NOMO-1 treated with DMSO at 0.1 percent for 48 hours (cell line): Measurements from ENCODE around the gene RBBP4.

Experiments used
- DNase-seq: peaks from one replicate; lab custom pipeline; 2025; ENCODE audit not compliant: unreplicated experiment; lab: John Stamatoyannopoulos, UW

Gene RBBP4

DNA sequence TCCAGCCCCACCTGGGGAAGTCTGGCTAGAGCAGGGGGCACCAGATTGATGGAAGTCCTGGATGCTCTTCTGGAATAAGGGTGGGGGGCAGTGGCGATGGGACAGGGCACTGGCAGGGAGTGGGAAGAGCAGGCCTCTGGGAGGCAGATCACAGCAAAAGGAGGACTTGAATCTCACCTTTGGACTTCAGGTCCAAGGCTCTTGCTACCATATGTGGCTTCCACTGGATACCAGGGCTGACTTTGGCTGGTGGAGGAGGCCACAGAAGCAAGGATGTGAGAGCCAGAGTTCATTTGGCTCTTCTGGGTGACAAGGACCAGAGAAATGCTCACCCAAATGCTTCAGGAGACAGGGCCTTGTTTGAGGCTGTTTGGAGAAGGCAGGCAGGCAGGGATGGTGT, 67.5 kb downstream of the RBBP4 start:
- no peak for DNase-seq

DNA sequence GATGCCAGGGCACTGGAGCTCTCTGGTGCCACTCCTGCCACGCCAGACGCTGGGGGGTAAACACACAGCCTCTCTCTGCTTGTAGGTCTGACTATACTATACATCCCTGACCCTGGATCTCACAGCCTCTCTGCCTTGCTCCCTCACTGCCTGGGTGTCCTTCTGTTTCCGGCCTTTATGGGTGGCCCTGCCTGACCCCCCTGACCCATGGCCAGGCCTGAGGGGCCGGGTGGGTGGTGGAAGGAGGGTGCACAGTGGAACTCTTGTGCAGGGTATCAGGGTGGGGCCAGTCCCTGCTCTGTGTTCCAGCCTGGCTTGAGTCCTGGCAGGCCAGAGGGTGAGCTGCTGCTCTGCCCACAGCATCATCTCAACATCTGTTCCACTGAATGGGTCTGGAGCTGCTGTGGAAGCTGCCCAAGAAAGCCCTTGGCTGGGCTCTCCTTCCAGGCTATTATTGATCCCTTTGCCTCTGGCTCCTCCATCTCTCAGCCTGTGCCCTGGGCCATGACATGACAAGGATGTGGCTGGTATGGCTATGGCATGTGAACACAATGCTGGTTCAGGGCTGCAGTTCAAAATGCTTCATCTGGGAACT, 68.8 kb downstream of the RBBP4 start:
- DNase-seq, result no peak

DNA sequence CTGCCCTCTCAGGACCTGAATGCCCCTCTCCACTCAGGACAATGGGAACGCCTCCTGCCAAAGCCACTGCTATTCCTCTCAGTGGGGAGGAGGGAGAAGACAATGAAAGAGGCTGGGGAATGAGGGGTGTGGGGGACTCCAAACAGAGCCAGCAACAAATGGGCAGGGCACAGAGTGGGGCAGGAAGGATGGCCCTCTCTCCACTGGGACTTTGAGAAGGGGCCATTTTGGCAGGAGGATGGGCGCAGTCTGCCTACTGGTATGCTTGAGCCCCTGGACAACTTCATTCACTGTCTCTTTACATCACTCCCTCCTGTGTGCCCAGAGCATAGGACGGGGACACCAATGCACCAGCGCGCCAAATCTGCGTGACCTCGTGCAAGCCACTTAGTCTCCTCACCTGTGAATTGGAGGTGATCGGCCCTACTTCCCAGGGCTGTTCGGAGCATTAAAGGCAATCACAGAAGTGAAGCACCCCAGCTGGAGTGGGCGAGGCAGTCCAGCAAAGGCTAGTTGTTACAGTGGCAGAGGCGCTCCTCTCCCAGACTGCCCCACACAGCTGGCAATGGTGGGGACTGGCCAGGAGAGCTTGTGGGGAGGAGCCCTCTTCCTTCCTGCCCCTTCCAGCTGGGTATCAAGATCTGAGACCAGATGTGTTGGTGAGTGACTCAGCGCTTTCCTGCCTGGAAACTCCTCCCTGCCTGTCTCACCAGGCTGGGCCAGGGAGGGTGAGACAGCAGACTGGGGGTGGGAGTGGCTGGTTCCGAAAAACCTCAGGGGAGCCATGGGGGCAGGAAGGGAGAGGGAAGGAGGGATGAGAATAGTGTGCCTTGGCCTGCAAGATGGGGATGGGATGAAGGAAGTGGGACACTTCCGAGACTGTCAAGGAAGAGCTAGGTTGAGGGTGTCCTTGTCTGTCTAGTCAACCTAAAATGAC, 73.9 kb downstream of the RBBP4 start:
- peak; percentile 20 for DNase-seq

GRCh38 chr1:32725615-32725982, 74.6 kb downstream of the RBBP4 start:
- DNase-seq, result no peak

DNA sequence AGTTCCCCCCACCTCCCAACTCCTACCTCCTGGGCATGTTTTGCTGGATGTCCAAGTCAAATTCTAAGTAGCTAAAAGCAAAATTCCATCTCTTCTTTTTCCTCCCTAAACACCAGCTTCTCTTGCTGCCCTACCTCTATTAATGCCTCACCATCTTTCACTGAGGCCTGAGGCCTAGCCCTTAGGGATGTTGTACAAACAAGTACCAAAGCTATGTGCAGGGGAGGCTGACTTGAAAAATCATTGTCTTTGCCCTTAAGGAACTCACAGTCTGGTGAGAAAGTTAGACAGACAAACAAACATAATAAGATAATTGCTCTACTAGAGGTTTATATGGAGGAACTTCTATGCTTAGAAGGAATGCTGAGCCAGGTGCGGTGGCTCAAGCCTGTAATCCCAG, 76.9 kb downstream of the RBBP4 start:
- DNase-seq, result no peak

DNA sequence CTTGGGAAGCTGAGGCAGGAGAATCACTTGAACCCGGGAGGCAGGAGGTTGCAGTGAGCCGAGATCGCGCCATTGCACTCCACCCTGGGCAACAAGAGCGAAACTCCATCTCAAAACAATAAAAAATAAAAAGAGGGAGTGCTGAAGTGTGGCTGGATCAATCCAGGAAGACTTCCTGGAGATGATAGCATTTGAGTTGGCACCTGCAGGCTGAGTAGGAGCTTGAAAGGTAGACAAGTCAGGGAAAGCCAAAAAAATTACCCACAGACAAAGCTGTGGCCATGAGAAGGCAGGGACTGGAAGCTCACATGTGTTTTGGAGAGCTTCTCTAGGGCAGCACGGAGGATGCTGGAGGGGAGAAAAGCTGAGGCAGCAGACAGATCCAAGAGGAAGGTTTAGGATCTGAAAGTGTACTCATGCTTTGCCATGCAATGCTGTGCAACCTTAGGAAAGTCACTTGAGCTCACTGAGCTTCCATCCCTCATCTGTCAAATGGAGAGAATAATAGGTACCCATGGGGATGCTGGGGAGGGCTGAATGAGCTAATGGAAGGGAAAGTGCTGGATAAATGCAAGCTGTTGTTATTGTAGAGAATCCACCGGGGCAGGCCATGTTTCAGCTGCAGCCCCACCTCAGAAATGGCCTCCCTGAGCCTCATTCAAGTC, 77.5 kb downstream of the RBBP4 start:
- no peak for DNase-seq

GRCh38 chr1:32729254-32730046, 78.4 kb downstream of the RBBP4 start:
- DNase-seq, result no peak

GRCh38 chr1:32733582-32734321, 82.7 kb downstream of the RBBP4 start:
- no peak for DNase-seq
